D721Med (cell line): ENCODE results near the gene MEGF6.
A peak's percentile ranks its signal among the peaks of the same experiment; 100 is the strongest.

Source experiments
- DNase-seq: peaks from one replicate; pipeline ENCODE4 v3.0.0; 2011; ENCODE audit warnings: low spot score; ENCODE audit not compliant: insufficient read length
- FAIRE-seq: peaks from 2 replicates; lab custom pipeline; 2011; peaks lifted over from hg19 to GRCh38; lab: Jason Lieb, UNC
- CTCF ChIP-seq: IDR thresholded peaks from 2 replicates; pipeline ENCODE4 v1.5.1; 2012; ENCODE audit warnings: mild to moderate bottlenecking, control low read depth; ENCODE audit not compliant: insufficient read depth; ENCODE audit errors: missing control alignments

The MEGF6 gene

DNA sequence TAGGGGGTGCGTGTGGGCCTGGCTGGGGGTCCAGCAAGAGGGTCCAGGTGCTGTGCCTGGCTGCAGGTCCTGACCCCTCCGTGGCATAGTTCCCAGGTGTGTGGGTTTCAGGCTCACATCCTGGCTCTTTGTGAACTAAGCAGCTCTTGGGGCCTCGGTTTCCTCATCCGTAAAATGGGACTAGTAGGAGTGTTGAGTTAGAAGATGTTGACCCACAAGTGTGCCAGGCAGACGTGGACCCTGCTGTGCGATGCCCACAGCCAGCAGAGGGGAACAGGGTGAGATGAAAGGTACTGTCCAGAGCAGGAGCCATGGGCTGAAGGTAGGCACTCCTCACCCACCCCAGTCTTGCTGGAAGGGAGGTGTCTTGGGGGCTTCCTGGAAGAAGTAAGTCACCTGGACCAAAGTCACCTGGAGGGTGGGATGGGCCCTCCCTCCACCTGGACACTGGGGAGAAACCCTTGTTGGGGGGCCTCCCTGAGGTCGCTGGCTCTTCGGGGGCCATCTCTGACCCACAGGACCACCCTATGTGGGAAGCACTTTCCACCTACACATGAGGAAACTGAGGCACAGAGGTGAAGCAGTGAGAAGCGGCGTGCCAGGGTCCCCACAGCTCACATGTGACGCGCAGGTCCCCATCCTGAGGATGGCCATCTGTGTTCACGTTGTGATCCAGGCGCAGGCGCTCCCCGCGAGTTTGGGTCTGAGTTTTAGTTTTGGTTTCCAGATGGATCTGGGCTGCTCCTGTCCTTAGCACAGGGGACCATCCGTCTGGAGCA, 155.4 kb downstream of the MEGF6 start:
- no peak for DNase-seq
- FAIRE-seq = no peak
- no peak for TF ChIP-seq CTCF

GRCh38 chr1:3454811-3455618, 156.3 kb downstream of the MEGF6 start:
- no peak for TF ChIP-seq CTCF
- DNase-seq (no peak), FAIRE-seq (no peak)

DNA sequence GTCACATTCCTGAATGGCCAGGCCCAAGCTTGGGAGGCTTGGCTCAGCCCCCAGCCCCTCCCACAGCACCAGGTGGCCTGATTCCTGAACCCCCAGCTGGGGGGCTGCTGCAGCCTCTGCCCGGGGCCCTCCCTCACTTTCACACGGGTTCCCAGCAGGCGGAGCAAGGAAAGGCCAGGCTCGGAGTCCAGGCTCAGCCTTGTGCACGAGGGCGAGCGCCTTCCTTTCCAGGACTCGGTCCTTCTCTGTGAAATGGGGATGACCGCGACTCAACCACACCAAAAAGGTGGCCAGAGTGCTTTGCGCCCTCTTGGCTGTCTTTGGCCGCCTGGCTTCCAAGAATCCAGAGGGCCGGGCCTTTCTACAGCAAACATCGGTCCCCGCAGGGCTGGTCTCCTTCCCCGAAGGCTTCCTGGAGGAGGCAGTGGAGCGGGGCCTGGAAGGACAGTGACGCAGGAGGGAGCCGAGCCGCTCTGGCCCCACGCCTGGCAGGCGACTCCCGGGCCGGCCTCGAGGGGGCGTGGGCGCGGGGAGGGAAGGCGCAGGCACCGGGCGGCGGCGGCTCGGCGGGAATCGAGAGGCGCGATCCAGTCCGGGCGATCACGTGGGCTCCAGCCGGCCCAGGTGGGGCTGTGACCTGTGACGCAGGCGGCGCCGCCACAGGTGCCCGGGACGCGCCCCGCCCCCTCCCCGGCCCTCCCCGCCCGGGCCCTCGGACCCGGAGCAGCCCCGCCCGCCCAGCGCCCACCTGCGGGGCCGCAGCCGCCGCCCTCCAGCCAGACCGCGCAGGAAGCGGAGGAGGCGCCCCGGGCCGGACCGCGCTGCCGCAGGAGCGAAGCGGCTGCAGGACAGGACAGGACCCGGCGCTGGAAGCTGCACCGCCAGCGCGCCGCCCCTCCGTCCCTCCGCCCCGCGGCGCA, 157.2 kb downstream of the MEGF6 start, which contains the start of gene ARHGEF16:
ARHGEF16 (plus strand) TSS at position 775 of the 920 bp plus-strand sequence. CDS start 8,420 bp downstream, outside the sequence.
- DNase-seq (no peak), FAIRE-seq (no peak)
- no peak for TF ChIP-seq CTCF

- peak; percentile 75 for TF ChIP-seq CTCF
- FAIRE-seq = no peak
- peak; percentile 54 for DNase-seq
These were observed 158.0 kb downstream of the MEGF6 start for GRCh38 chr1:3453203-3453761.

DNA sequence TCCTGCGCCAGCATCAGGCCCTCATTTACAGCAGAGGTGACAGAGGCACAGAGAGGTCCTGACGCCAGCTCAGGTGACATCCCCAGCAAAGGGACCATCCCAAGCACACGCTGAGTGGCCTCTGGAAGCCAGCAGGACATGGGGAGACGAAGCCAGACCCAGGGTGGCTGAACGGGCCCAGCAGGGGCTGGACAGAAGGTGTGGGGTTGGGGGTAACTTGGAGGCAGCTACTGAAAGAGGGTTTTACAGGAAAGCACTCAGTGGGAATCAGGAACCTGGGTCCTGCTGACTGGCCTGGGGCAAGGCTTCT, 158.5 kb downstream of the MEGF6 start:
- no peak for DNase-seq
- no peak for FAIRE-seq
- no peak for TF ChIP-seq CTCF

- TF ChIP-seq CTCF = no peak
- DNase-seq = no peak
- FAIRE-seq = no peak
These were observed 159.1 kb downstream of the MEGF6 start for GRCh38 chr1:3451994-3452865.
